NK-92 (cell line): ENCODE data around the gene SIPA1L3.

Experiments
- DNase-seq: peaks from one replicate; lab custom pipeline; 2025; ENCODE audit not compliant: unreplicated experiment; lab: John Stamatoyannopoulos, UW

The SIPA1L3 gene

GRCh38 chr19:37975596-37976515, 68.8 kb downstream of the SIPA1L3 start:
- DNase-seq, result no peak

DNA sequence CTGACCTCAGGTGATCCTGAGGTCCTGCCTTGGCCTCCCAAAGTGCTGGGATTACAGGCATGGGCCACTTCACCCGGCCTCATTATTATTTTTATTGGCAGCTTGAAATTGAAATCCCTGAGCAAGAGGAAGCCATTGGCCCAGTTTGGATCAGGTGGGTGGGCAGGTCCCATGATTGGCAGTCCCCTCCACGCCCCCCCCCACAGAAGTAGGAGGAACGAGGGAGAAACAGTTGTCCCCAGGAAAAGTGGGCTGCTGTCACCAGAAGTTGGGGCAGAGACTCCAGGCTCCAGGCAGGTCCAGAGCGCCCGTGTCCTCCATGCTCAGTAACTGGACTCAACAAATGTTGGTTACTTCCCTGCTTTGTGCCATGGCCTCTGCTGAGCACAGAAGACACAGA, 70.4 kb downstream of the SIPA1L3 start:
- DNase-seq, result no peak

DNA sequence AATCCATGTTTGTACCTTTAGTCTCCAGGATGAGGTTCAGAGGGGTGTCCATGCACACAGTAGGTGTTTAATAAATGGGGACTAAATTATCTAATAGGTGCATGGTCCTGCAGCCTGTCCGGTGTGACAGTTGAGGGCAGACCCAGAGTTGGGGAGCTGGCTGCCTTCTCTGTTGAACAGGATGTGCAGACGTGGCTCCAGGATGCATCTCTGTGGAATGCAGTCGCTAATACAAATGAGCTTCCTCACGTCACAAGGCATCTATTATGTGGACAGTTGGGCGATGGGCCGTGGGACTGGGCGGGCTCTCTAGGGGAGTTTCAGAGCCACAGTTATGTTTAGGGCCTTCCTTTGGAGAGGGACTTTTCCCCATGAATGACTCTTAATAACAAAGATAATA, 71.0 kb downstream of the SIPA1L3 start:
- DNase-seq, result no peak

GRCh38 chr19:37979547-37980082, 72.6 kb downstream of the SIPA1L3 start:
- DNase-seq, result no peak

- no peak for DNase-seq
These were observed 73.6 kb downstream of the SIPA1L3 start for GRCh38 chr19:37980419-37981170.

DNA sequence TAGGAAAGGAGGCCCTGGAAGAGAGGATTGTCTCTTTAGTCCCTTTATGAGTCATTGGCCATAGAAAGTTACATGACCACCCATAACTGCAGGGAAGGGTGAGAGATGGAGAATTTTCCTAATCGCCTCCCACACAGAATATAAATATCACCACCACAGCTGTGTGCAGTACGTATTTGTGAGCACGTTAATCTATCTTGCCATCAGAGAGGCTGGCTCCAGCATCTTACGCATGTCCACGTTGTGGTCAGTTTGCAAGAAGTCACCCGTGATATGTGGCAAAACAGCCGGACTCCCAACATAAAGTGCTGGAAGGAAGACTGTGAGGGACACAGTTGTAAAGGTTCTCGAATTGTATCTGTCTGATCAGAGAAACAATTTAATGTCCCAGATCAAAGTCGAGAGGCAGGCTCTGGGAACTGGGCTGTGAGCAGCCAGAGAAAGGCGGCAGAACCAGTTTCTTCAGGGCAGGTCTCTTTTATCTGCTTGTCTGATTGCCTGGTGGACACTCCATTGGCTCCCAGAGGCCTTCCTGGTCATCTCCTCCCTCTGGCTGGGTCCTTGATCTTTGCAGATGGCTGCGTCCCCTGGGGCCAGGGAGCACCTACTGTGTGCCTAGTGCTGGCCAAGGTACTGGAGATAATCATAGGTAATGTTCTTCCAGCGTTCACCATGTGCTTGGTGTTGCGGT, 74.9 kb downstream of the SIPA1L3 start:
- DNase-seq, result no peak

DNA sequence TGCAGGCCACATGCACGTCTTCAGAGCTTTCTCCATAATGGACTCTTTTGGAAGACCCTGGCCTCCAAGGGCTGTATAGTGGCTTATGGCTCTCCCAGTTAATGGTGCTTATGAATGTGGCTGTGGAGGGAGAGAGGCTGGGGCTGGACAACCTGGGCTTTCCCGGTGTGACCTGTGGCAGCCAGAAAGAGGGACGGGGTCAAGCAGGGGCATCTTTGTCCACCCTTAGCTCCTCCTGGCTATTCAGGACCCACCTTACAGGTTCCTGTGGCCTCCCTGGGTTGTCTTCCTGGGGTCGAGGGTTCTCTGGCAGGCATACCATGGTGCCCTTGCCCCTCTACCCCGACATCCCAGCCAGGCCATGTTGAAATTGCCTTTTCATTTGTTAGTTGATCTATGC, 75.6 kb downstream of the SIPA1L3 start:
- no peak for DNase-seq

DNA sequence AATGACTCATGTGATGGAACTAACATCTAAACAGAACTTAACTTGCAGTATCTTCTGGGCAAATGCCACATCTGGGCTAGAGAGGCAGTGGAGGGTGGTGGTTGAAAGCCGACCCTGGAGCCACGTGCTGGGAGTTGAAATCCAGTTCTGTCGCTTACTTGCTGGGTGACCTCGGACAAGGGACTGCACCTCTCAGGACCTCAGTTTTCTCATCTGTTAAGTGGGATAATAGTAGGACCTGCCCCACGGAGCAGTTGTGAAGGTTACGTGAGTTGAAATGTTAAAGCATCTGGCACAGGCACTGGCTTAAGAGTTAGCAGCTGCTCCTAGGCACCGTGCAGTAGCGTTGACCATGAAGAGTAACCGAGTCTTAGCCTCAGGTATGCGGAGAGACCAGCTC, 76.1 kb downstream of the SIPA1L3 start:
- DNase-seq, result no peak

GRCh38 chr19:37983916-37984315, 76.9 kb downstream of the SIPA1L3 start:
- no peak for DNase-seq

DNA sequence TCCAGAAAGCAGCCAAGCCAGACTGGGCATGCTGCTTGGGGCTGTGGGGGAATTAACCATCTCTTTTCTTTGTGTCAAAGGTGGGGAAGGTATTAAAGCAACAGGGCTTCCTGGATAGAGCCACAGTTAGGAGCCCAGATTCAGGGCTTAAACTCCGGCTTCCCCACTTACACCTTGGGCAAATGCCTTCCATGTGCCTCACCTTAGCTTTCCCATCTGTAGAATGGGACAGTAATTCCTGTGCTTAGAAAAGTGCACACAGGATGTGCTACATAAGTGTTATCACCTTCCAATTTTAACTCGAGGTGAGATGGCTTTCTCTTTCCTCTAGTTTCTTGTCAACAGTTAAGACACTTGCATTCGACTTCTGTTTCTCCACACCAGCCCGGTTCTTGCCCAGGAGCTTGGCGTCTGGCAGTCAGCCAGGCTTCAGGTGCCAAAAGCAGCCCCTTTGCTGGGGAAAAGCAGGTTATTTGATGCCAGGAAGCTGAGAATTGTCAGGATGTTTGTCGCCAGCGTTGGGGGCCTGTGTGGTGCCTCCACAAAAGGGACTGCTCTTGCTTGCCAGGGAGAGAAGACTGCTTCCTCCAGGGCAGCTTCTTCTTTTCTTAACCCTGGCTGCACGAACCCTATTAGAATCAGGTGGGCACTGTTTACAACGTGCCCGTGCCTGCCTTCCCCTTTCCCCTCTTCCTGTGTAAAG, 79.2 kb downstream of the SIPA1L3 start:
- no peak for DNase-seq

DNA sequence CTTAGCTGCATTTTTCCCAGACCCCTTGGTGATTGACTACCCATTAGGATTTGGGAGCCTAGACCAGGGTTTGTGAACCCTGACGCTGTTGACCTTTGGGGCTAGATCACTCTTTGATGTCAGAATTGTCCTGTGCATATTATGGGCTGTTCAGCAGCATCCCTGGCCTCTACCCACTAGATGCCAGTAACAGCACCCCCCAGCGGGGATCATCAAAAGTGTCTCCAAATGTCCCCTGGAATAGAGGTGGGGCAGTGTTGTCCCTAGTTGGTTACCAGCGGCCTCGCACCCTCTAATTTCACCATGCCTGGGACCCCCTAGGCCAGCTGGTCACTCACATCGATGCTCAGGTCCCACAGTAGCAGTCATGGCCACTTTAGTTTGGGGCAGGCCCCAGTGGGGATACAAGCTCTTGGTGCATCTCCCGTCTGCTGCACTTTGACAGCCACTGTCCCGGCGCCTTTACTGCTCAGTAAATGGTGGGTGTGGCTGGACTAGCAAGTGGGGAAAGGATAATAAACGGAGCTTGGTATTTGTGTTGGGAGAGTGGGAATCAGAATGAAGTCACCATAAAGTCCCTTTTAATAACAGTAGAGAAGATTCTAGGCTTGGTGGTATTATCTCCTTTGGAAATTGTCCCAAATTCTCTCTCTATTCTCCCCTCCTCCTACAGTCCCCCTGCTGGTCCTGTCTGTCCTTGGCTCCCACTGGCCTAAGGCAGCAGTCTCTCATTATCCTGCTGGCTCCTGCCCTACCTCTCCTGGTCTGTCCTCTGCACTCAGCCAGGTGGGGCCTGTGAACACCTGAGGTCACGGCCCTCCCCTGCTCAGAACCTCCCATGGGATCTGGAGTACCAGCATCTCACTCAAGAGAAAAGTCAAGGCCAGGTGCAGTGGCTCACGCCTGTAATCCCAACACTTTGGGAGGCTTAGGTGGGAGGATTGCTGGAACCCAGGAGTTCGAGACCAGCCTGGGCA, 80.6 kb downstream of the SIPA1L3 start:
- no peak for DNase-seq

GRCh38 chr19:37988758-37989635, 82.0 kb downstream of the SIPA1L3 start:
- no peak for DNase-seq

- DNase-seq, result no peak
These were observed 82.8 kb downstream of the SIPA1L3 start for GRCh38 chr19:37989855-37990254.

DNA sequence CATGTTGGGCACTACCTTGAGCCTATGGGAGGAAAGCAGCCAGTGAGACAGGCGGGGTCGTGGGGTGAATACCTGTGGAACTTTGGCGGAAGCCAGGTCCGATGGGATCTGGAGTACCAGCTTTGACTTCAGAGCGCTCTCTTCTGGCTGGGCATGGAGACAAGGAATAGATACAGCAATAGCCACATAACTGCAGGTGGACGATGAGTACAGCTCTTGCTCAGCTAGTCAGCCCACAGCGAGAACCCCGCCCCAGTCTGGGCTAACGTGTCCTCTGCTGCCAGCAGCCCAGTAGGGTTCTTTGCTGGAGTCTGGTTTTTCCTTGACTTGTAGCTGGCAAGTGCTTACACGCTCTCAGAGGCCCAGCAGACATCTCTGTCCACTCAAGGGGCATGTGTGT, 83.4 kb downstream of the SIPA1L3 start:
- no peak for DNase-seq

DNA sequence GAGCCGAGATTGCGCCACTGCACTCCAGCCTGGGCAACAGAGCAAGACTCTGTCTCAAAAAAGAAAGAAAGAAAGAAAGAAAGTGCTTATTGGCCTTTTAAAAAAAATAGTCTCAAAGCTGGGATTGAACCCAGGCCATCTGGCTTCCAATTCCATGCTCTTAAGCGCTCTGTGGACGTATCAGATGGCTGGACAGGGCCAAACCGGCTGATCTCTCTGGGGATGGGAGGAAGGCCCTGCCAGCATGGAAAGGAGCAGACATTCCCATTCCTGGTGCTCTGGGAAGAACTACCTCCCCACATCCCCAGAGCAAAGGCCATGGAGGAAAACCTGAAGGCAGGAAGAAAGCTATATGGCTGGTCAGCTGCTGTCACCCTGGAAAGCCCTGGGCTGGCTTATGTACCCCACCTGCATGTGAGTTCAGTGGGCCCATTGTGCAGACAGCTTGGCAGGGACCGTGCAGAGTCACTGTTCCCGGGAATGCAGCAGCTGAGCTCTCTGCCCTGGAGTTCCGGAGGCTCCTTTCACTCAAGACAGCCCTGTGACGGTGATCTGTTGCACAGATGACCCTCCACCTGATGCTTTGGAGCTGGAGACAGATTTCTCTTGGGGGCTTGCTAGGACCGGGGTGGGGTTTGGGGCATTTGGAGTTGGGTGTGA, 84.3 kb downstream of the SIPA1L3 start:
- DNase-seq, result no peak

DNA sequence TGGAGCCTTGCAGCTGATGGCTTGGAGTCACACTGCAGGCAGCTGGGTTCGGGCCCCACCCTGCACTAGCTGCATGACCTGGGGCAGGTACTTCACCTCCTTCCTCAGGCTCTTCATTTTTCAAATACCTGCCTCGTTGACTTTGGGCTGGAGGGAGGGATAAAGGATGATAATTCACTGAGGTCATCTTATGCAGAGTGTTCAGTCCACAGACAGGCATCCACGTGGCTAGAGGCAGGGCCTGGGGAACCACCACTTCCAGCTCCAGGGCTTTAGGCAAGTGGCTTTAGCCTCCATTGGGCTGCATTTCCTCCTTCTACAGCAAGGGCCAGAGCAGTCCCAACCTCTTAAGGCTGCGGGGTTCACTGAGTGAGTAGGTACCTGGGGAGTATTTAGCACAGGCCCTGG, 84.8 kb downstream of the SIPA1L3 start:
- no peak for DNase-seq

- no peak for DNase-seq
These were observed 85.8 kb downstream of the SIPA1L3 start for GRCh38 chr19:37992761-37993160.

DNA sequence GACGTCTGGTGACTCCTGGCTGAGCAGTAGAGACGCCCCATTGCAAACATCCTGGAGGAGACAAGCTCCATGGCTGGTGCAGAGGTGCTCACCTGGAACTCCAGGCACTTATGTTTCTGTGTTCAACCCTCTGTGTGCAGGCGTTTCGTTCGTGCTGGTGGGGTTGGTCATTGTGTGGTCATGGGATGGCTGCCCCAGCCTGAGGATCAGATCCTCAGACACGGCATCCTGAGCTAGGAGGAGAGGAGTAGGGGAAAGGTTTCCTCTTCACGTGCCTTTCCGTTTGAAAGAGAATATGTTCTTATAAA, 87.8 kb downstream of the SIPA1L3 start:
- no peak for DNase-seq
